Right cardiac atrium (tissue), 5 donors: ENCODE results near the gene DISP1. TPM values are rescaled to one million over a fixed set of nuclear protein-coding genes. Genes with fewer than 3 reads are reported as not detected.

Experiments used
- ATAC-seq, 2 donors: fragments of 200-7000 bp; cut with Tn5 transposase; one replicate each; pipeline versions ENCODE4 v1.8.0 to v1.9.1; 2020; ENCODE audit warnings: moderate library complexity in 2 of 2, mild to moderate bottlenecking in 1 of 2
- DNase-seq, 3 donors: peaks; one replicate each; pipeline ENCODE4 v3.0.0-alpha.2; 2020
- H3K27ac ChIP-seq: one replicate; pipeline ENCODE4 v1.5.1; 2013; ENCODE audit warnings: mild to moderate bottlenecking, low read length, control low read depth, moderate library complexity
- H3K27me3 ChIP-seq: one replicate; pipeline ENCODE4 v1.6.1; 2013; ENCODE audit not compliant: control insufficient read depth, insufficient read depth
- H3K4me1 ChIP-seq: one replicate; pipeline ENCODE4 v1.6.1; 2013; ENCODE audit warnings: low read length; ENCODE audit not compliant: control insufficient read depth, insufficient read depth
- H3K4me3 ChIP-seq: one replicate; pipeline ENCODE4 v1.5.1; 2013; ENCODE audit warnings: low read length, control low read depth
- H3K9me3 ChIP-seq: one replicate; pipeline ENCODE4 v1.6.1; 2013; ENCODE audit warnings: low read length; ENCODE audit not compliant: control insufficient read depth
- WGBS: extraction: QIAGEN DNeasy Blood & Tissue Kit; methylation state at CpG from one replicate; pipeline ENCODE4 v1.1.7; 2013; 5-methylcytosine and 5-hydroxymethylcytosine counted together
- intact Hi-C, 4 donors: fragments of 100-400 bp; cut with DNase I; formaldehyde crosslinking; loops; one replicate each; pipeline versions ENCODE4 v1.11.0 to v1.14.0; 2022 to 2023
- polyA plus RNA-seq: library from polyadenylated mRNA; stranded (reverse); fragments of 200-250 nt; gene quantifications from one replicate; pipeline ENCODE4 v1.2.3, GENCODE V29; 2013
- total RNA-seq, 4 donors: library from RNA; stranded (reverse); fragmentation: NEBNext Ultra II Directional; extraction: Animal tissue kit (Norgen Biotek cat#: 25700); gene quantifications; one replicate each; pipeline ENCODE4 v1.2.1, GENCODE V29; 2021
- donor health status: healthy with polysubstance abuse.
- donor health status: DM: no; HTN: yes; CAD: no.
- donor health status: DM: no; HTN: no; CAD: no.
- donor health status: DM: no; HTN: yes; CAD: no; lungs with severe emphysema.
- donor health status: DM: yes; HTN: yes; CAD: no.

DISP1 gene
- total and polyA plus RNA-seq, 5 donors, result 2.9 to 5.9 (median 5.4) TPM

DNA sequence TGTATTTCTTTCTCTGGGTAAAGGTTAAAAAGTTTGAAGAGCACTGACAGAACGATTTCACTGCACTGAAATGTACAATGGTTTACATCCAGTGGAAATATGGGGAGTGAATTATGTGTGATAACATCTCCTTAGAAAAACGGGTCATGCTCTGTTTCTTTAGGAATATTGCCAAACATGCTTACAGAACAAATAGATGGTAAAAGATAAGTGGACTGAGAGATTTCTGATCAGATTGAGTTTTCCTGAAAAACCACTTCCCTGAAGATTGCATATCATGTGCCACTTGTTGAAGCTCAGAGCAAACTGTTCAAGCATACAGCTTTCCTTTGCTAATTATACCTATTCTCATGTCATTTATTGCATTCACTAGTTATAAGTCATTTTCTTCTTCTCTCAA lies 29.9 kb upstream of the DISP1 start:
- 29% methylated on average over 2 of the region's 2 CpGs for WGBS
- intact Hi-C loops, result loop anchor here in 1 of 4 donors (5.0 kb wide), 1 partner anchor 307 kb away; no protein-coding TSS in a partner anchor
- no peaks in the 10 kb centered on the region for H3K4me1 ChIP-seq
- H3K27me3 ChIP-seq, result no peaks in the 10 kb centered on the region
- no peak overlapping the region for H3K4me3 ChIP-seq
- no peak overlapping the region for H3K27ac ChIP-seq
- no peak for ATAC-seq
- no peaks in the 10 kb centered on the region for H3K9me3 ChIP-seq
- no peak for DNase-seq

DNA sequence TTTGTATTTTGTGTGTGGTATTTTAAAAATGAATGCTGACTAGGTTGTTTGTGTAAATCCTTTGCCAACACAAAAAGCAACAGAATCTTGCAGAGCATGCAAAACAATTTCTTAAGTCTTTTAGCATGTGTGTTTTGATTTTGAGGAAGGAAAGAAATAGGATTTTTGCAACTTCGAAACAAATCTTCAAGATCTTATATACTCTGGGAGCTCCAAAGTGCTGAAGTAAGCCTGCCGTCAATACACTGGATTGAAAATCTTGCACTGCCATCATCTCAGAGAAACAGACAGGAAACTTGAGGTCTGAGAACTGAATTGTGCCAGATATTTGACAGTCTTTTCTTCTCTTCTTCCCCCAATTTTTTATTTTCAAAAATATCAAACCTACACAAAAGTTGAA lies 29.3 kb upstream of the DISP1 start:
- intact Hi-C loops, result loop anchor here in 1 of 4 donors (5.0 kb wide), 1 partner anchor 307 kb away; no protein-coding TSS in a partner anchor
- ATAC-seq, result no peak

DNA sequence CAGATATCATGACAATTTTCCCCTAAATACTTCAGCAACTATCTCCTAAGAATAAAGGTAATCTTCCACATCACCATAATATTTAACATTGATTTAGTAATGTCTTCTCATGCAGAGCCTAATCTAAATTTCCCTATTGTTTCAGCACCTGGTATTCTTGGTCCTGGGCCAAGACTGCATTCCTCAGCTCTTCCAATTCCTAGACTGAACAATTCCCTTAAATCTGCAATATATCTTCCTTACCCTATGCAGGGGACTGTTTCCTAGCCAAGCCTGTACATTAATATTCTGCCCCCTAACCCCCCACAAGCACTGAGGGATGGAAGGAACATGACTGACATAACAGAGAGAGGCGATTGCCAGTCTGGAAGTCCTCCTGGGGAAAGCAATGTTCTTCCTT lies 28.7 kb upstream of the DISP1 start:
- no peak overlapping the region for H3K4me3 ChIP-seq
- H3K27me3 ChIP-seq, result no peaks in the 10 kb centered on the region
- no peak for ATAC-seq
- no peaks in the 10 kb centered on the region for H3K4me1 ChIP-seq
- 50% methylated on average over 1 of the region's 1 CpG for WGBS
- no peak for DNase-seq
- no peak overlapping the region for H3K27ac ChIP-seq
- H3K9me3 ChIP-seq, result no peaks in the 10 kb centered on the region
- intact Hi-C loops, result loop anchor here in 1 of 4 donors (5.0 kb wide), 1 partner anchor 306 kb away; no protein-coding TSS in a partner anchor

More for the DNA sequence above, 29.3 kb upstream of the DISP1 start:
- Histone ChIP-seq H3K27me3 (no peaks in the 10 kb centered on the region), H3K4me1 (no peaks in the 10 kb centered on the region), H3K9me3 (no peaks in the 10 kb centered on the region), H3K27ac (no peak overlapping the region), H3K4me3 (no peak overlapping the region)
- no peak for DNase-seq
- 59% methylated on average over 2 of the region's 2 CpGs for WGBS

DNA sequence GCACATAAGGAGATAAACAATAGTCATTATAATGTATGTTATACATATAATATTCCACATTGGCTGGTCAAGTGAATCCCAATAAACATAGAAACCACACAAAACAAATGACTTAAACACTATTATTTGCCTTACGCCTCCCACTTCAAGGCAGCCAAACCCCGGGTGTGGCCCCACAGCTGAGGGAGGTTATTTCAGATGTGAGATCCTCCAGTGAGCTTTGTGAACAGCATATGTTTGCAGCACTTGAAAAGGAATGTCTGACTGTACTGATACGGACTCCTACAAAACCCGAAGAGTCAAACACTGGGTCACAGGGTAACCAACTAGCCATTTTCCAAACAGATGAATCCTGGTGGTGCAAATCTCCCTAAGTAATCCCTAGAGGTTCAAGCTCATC lies 27.1 kb upstream of the DISP1 start:
- H3K9me3 ChIP-seq, result no peaks in the 10 kb centered on the region
- intact Hi-C loops, result loop anchor here in 1 of 4 donors (5.0 kb wide), 1 partner anchor 305 kb away; no protein-coding TSS in a partner anchor
- 60% methylated on average over 4 of the region's 4 CpGs for WGBS
- H3K4me1 ChIP-seq, result no peaks in the 10 kb centered on the region
- no peaks in the 10 kb centered on the region for H3K27me3 ChIP-seq
- H3K4me3 ChIP-seq, result no peak overlapping the region
- DNase-seq, result no peak
- no peak overlapping the region for H3K27ac ChIP-seq
- no peak for ATAC-seq

DNA sequence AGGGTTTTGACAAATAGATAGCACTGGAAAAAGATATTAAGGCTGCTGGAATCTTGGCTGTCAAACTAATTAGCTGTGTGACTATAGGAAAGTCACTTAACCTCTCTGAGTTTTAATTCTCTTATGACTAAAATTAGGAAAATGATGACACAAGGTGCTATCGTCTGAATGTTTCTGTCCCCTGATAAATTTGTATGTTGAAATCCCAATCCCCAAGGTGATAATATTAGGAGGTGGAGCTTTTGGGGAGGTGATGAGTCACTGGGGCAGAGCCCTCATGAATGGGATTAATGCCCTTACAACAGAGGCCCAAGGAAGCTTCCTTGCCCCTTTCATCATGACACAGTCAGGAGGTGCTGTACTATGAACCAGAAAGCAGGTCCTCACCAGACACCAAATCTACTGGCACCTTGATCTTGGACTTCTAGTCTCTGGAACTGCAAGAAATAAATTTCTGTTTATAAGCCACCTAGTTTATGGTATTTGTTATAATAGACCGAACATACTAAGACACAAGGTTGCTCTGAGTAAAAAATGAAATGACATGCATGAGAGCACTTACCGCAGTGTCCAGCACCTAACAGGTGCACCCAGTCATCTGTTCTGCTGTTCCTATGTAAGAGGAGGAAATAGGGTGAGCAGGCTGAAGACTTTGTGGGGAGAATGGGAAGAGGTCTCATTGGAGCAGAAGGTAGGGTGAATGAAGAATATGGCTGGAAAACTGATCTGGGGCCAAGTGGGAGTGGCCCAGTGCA lies 26.3 kb upstream of the DISP1 start:
- WGBS, result 87% methylated on average over 3 of the region's 3 CpGs
- intact Hi-C loops, result loop anchor here in 1 of 4 donors (5.0 kb wide), 1 partner anchor 304 kb away; no protein-coding TSS in a partner anchor
- no peak for ATAC-seq

DNA sequence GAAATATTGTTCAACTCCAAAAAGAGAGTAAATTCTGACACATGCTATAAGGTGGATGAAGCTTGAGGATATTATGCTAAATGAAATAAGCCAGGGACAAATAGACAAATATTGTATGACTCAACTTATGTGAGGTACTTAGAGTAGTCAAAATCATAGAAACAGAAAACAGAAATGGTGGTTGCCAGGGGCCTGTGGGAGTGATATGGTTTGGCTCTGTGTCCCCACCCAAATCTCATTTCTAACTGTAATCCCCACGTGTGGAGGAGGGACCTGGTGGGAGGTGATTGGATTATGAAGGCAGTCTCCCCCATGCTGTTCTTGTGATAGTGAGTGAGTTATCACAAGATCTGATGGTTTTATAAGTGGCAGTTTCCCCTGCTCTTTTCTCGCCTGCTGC lies 24.7 kb upstream of the DISP1 start:
- no peak for ATAC-seq
- 84% methylated on average over 2 of the region's 2 CpGs for WGBS
- no peaks in the 10 kb centered on the region for H3K4me1 ChIP-seq
- intact Hi-C loops, result loop anchor here (5.0 kb wide), 1 partner anchor 292 kb away; no protein-coding TSS in a partner anchor
- no peaks in the 10 kb centered on the region for H3K27me3 ChIP-seq
- H3K9me3 ChIP-seq, result no peaks in the 10 kb centered on the region
- H3K4me3 ChIP-seq, result no peak overlapping the region
- DNase-seq, result no peak
- no peak overlapping the region for H3K27ac ChIP-seq

More for the DNA sequence above, 26.3 kb upstream of the DISP1 start:
- no peaks in the 10 kb centered on the region for H3K4me1 ChIP-seq
- H3K27ac ChIP-seq, result no peak overlapping the region
- no peak for DNase-seq
- H3K9me3 ChIP-seq, result no peaks in the 10 kb centered on the region
- H3K27me3 ChIP-seq, result no peaks in the 10 kb centered on the region
- no peak overlapping the region for H3K4me3 ChIP-seq

DNA sequence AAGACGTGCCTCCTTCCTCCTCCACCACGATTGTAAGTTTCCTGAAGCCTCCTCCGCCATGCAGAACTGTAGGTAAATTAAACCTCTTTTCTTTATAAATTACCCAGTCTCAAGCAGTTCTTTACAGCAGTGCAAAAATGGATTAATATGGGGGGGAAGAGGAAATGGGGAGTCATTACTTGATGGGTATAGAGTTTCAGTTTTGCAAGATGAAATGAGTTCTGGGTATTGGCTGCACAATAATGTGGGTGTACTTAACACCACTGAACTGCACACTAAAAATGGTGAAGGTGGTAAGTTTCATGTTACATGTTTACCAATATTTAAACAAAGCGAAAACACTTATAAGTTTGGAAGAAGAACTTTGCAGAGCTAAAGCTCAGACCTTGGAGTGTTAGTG lies 24.3 kb upstream of the DISP1 start:
- Histone ChIP-seq H3K27ac (no peak overlapping the region), H3K4me1 (no peaks in the 10 kb centered on the region), H3K9me3 (no peaks in the 10 kb centered on the region), H3K27me3 (no peaks in the 10 kb centered on the region), H3K4me3 (no peak overlapping the region)
- WGBS, result 85% methylated on average over 4 of the region's 4 CpGs
- ATAC-seq (no peak), DNase-seq (no peak)
- intact Hi-C loops, result loop anchor here (5.0 kb wide), 1 partner anchor 292 kb away; no protein-coding TSS in a partner anchor

DNA sequence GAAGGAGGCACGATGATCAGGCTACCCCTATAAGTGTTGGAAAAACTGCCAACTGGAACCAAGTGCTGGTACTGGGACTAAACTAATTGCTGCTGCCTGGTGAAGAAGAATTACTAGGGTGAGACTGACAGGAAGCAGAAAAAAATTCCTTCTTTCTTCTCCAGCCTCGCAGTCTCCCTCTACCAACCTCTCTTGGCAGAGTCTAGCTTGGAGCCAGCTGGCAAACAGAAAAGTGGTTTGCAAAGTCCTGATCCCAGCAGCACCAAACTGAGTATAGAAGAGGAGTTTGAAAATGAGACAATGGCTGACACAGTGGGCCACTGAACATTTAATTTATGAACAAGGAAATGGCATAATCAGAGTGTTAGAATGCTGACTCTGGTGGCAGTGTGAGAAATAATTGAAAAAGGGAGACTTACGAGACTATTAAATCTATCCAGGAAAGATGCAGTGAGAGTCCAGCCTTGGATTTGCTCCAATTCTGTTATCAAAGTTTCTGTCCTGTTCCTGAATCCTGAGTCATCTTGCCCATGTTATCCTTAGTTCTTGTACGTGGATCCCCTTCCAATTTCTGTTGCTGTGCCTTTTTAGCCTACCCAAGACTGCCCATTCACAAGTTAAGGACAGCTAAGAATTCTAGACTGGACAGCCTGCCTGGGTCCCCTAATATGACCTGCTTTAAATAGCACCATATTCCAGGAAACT lies 23.7 kb upstream of the DISP1 start:
- 32% methylated on average over 4 of the region's 4 CpGs for WGBS
- H3K27ac ChIP-seq, result no peak overlapping the region
- intact Hi-C loops, result loop anchor here (5.0 kb wide), 1 partner anchor 291 kb away; no protein-coding TSS in a partner anchor
- no peaks in the 10 kb centered on the region for H3K4me1 ChIP-seq
- no peaks in the 10 kb centered on the region for H3K9me3 ChIP-seq
- peak in 1 of 2 donors; percentile 41 for ATAC-seq
- no peak overlapping the region for H3K4me3 ChIP-seq
- H3K27me3 ChIP-seq, result no peaks in the 10 kb centered on the region
- no peak for DNase-seq

DNA sequence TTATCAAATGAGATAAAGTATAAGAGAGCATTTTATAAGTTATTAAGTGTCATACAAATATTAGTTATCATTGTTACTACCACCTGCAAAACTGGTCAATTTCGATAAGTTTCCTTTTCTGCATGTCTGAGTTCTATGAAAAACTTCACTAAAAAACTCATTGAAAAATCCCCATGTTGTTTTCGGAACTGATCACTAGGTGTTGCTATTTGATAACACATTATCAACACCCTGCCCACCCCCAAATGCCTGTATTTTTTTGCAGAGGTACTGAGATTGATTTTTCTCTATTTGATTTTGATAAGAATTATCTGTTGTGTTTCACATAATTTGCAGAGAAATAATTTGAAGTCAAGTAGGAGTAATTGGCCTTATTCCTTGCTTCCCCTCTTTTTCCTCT lies 22.1 kb upstream of the DISP1 start:
- intact Hi-C loops, result loop anchor here (5.0 kb wide), 1 partner anchor 290 kb away; no protein-coding TSS in a partner anchor
- no peaks in the 10 kb centered on the region for H3K9me3 ChIP-seq
- WGBS, result 9% methylated on average over 2 of the region's 2 CpGs
- H3K27ac ChIP-seq, result no peak overlapping the region
- no peak overlapping the region for H3K4me3 ChIP-seq
- no peaks in the 10 kb centered on the region for H3K4me1 ChIP-seq
- DNase-seq (no peak), ATAC-seq (no peak)
- H3K27me3 ChIP-seq, result no peaks in the 10 kb centered on the region

DNA sequence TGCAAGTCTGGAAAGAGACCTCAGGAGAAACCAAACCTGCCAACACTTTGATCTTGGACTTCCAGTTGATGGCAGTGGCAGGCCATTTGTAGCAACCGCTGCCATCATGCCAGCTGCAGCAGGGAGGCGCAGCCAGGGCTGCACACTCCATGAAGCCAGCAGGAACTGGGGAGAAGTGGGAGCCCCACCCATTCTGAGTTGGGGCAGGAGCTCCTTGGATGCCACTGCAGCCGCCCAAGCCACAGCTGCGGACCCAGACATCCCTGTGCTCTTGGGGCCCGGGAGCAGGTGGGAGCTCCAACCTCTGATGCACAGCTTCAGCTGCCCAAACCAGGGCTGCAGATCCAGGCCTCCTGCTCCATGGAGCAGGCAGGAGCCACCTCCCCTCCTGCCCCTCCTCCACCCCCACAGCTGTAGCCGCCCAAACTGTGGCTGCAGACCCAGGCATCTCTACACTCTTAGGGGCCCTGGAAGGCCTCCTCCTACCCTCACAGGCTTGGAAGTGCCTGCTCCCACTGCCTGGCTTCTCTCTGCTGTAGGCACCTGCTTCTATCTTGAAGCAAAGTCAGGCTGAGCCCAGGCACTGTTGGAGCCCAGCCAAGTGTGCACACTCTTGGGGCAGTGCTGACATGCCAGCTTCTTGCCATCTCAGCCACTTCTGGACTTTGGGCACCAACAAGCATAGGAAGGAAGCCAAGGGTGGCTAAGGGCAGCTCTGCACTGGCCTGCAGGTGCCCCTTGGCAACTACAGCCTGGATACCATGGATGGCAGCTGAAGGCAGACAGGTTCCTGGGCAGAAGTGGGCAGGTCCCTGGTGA lies 20.0 kb upstream of the DISP1 start:
- ATAC-seq (peak; percentile 18 to 36), DNase-seq (peak in 1 of 3 donors; percentile 57)
- H3K4me3 ChIP-seq, result no peak overlapping the region
- H3K27me3 ChIP-seq, result no peaks in the 10 kb centered on the region
- H3K9me3 ChIP-seq, result no peaks in the 10 kb centered on the region
- no peak overlapping the region for H3K27ac ChIP-seq
- no peaks in the 10 kb centered on the region for H3K4me1 ChIP-seq
- 81% methylated on average over 6 of the region's 6 CpGs for WGBS
- intact Hi-C loops, result loop anchor here (5.0 kb wide), 1 partner anchor 287 kb away; no protein-coding TSS in a partner anchor
